GM12878 (cell line): ENCODE measurements around the gene DCC. TPM values are rescaled to one million over a fixed set of nuclear protein-coding genes. Genes with fewer than 3 reads are reported as not detected.

ENCODE experiments used
- ATAC-seq: fragments of 200-7000 bp; cut with Tn5 transposase; 3 replicates; pipeline ENCODE4 v1.9.1; 2020; ENCODE audit warnings: mild to moderate bottlenecking, moderate library complexity
- BruUV-seq: library from RNA; stranded (reverse); fragments of 400-500 nt; replicated peaks from 2 replicates; lab custom pipeline; 2021; lab: Mats Ljungman, UMichigan
- CTCF ChIA-PET: fragments of 300-600 bp; sonication (Branson Sonifier 250); formaldehyde crosslinking; extraction: SDS; loops from one replicate; lab custom pipeline; 2021; ENCODE audit warnings: inconsistent platforms; lab: Yijun Ruan, JAX
- POLR2A ChIA-PET: fragments of 350-600 bp; formaldehyde crosslinking; extraction: SDS; loops from one replicate; lab custom pipeline; 2021; ENCODE audit warnings: inconsistent platforms; lab: Charles Lee
- RAD21 ChIA-PET: fragments of 300-600 bp; sonication (Branson Sonifier 250); formaldehyde crosslinking; loops from one replicate; lab custom pipeline; 2023; ENCODE audit warnings: antibody characterized with exemption; ENCODE audit not compliant: unreplicated experiment; lab: Charles Lee
- SMC1A ChIA-PET: fragments of 300-600 bp; sonication (Branson Sonifier 250); formaldehyde crosslinking; loops from one replicate; lab custom pipeline; 2023; ENCODE audit not compliant: unreplicated experiment, uncharacterized antibody; lab: Charles Lee
- DNase-seq: peaks from one replicate; pipeline ENCODE4 v3.0.0-alpha.2; 2011; ENCODE audit warnings: low read depth, low spot score
- FAIRE-seq: peaks from 3 replicates; lab custom pipeline; 2011; peaks lifted over from hg19 to GRCh38; lab: Jason Lieb, UNC
- H2AFZ ChIP-seq: 2 replicates; pipeline ENCODE4 v1.6.0; 2011; ENCODE audit warnings: low read depth, low read length, control low read depth; ENCODE audit not compliant: control insufficient read depth
- H3K27ac ChIP-seq: 2 replicates; pipeline ENCODE4 v1.5.1; 2011; ENCODE audit warnings: control low read depth; ENCODE audit not compliant: control insufficient read depth, insufficient read depth
- H3K27me3 ChIP-seq, 2 experiments: replicated peaks in 1 of 2; 2 replicates each; pipeline versions ENCODE4 v1.6.0 to v1.6.1; 2011; ENCODE audit warnings: low read length in 1 of 2; ENCODE audit not compliant: control insufficient read depth in 2 of 2, insufficient read depth in 2 of 2
- H3K36me3 ChIP-seq, 2 experiments: 2 replicates each; pipeline ENCODE4 v1.5.1; 2011; ENCODE audit warnings: low read length in 1 of 2; ENCODE audit not compliant: control insufficient read depth in 2 of 2, insufficient read depth in 2 of 2
- H3K4me1 ChIP-seq: 2 replicates; pipeline ENCODE4 v1.6.1; 2011; ENCODE audit warnings: mild to moderate bottlenecking, low read length, moderate library complexity, mixed read lengths; ENCODE audit not compliant: control insufficient read depth, insufficient read depth
- H3K4me2 ChIP-seq: 2 replicates; pipeline ENCODE4 v1.6.0; 2011; ENCODE audit warnings: control low read depth; ENCODE audit not compliant: control insufficient read depth, insufficient read depth
- H3K4me3 ChIP-seq: fragments of 200-600 bp; sonication (generic); 2 replicates; pipeline ENCODE4 v1.5.1; 2016
- H3K79me2 ChIP-seq: 2 replicates; pipeline ENCODE4 v1.6.0; 2011; ENCODE audit warnings: low read length; ENCODE audit not compliant: control insufficient read depth, insufficient read depth
- H3K9ac ChIP-seq: 2 replicates; pipeline ENCODE4 v1.8.0; 2011; ENCODE audit warnings: low read length, control low read depth, mixed read lengths; ENCODE audit not compliant: control insufficient read depth, insufficient read depth
- H3K9me3 ChIP-seq: replicated peaks from 3 replicates; pipeline ENCODE4 v1.5.1; 2011; ENCODE audit warnings: mild to moderate bottlenecking, low read length; ENCODE audit not compliant: control insufficient read depth, insufficient read depth
- H4K20me1 ChIP-seq: 2 replicates; pipeline ENCODE4 v1.6.0; 2011; ENCODE audit not compliant: control insufficient read depth, insufficient read depth
- EP300 ChIP-seq, 2 experiments: fragments of 150-350 bp in 1 of 2; IDR thresholded peaks; 2 replicates each; pipeline ENCODE4 v1.6.1; 2011 to 2012; ENCODE audit warnings: low read depth in 2 of 2, low read length in 2 of 2, borderline replicate concordance in 1 of 2, improper control_type of control experiment in 1 of 2, inconsistent platforms in 1 of 2; ENCODE audit not compliant: control insufficient read depth in 1 of 2
- KLF5 ChIP-seq: fragments of 450-650 bp; IDR thresholded peaks from 2 replicates; pipeline ENCODE4 v1.6.1; 2014; ENCODE audit warnings: mild to moderate bottlenecking; ENCODE audit not compliant: partially characterized antibody
- MEF2B ChIP-seq: fragments of 450-650 bp; IDR thresholded peaks from 2 replicates; pipeline ENCODE4 v1.6.1; 2018; ENCODE audit warnings: mild to moderate bottlenecking, moderate library complexity; ENCODE audit not compliant: partially characterized antibody, poor library complexity, severe bottlenecking
- MLLT1 ChIP-seq: fragments of 450-650 bp; IDR thresholded peaks from 2 replicates; pipeline ENCODE4 v1.6.1; 2016; ENCODE audit warnings: mild to moderate bottlenecking
- NKRF ChIP-seq: fragments of 450-650 bp; conservative IDR thresholded peaks from 2 replicates; pipeline ENCODE4 v1.6.1; 2017; ENCODE audit warnings: mild to moderate bottlenecking, moderate library complexity
- PML ChIP-seq: IDR thresholded peaks from 2 replicates; pipeline ENCODE4 v1.6.1; 2012; ENCODE audit warnings: low read length, inconsistent platforms
- ZBTB33 ChIP-seq: fragments of 450-650 bp; IDR thresholded peaks from 2 replicates; pipeline ENCODE4 v1.6.1; 2017; ENCODE audit warnings: mild to moderate bottlenecking
- ZNF687 ChIP-seq: fragments of 450-650 bp; IDR thresholded peaks from 2 replicates; pipeline ENCODE4 v1.6.1; 2017; ENCODE audit warnings: mild to moderate bottlenecking, moderate library complexity
- WGBS: methylation state at CpG from one replicate; pipeline ENCODE4 v1.1.6; 2016; ENCODE audit warnings: low lambda C conversion rate; ENCODE audit not compliant: insufficient replicate concordance, insufficient coverage; ENCODE audit errors: missing lambda C conversion rate; 5-methylcytosine and 5-hydroxymethylcytosine counted together
- in situ Hi-C: fragments of 300-500 bp; cut with MboI; formaldehyde crosslinking; loops from 9 replicates; pipeline ENCODE4 v1.14.3; 2018; ENCODE audit warnings: mixed read lengths
- intact Hi-C: fragments of 100-400 bp; cut with micrococcal nuclease; formaldehyde crosslinking; loops from one replicate; pipeline ENCODE4 v1.14.2; 2022; ENCODE audit not compliant: unreplicated experiment
- polyA plus RNA-seq, 11 experiments: library from polyadenylated mRNA; depleted of rRNA in 4 of 11; unstranded in 6 of 11; stranded (reverse) in 5 of 11; fragments of >200 nt; fragmentation: Nextera tagmentation in 4 of 11; fragmentation: Illumina TruSeq in 1 of 11; extraction: Ambion mirVana in 4 of 11; extraction: Trizol in 1 of 11; gene quantifications; 1 replicate in 1 of 11; 2 replicates in 10 of 11; pipeline versions ENCODE4 v1.2.1 to v1.2.3, GENCODE V29; 2011 to 2016; ENCODE audit warnings: inconsistent platforms in 2 of 11, missing spikeins in 2 of 11, low read depth in 1 of 11
- total RNA-seq, 4 experiments: library from RNA; depleted of rRNA in 3 of 4; stranded (reverse); fragments of >200 nt in 3 of 4; fragmentation: Illumina TruSeq in 1 of 4; extraction: Trizol in 1 of 4; gene quantifications; 2 replicates each; pipeline versions ENCODE4 v1.2.1 to v1.2.3, GENCODE V29; 2013 to 2021

DCC gene
- total and polyA plus RNA-seq, 10 of the 15 experiments (the other 5 are each of a cell fraction or from before 2014, with no cell fraction given), result 0.01 TPM; not detected in 9

GRCh38 chr18:52869942-52870907 is 530.2 kb downstream of the DCC start:
- H3K27me3 ChIP-seq, result no peaks in the 10 kb centered on the region
- BruUV-seq, result no TSS peak
- H3K9me3 ChIP-seq, result no peaks in the 10 kb centered on the region
- no peak overlapping the region for H2AFZ ChIP-seq
- no peaks in the 10 kb centered on the region for H3K4me1 ChIP-seq
- H3K79me2 ChIP-seq, result no peaks in the 10 kb centered on the region
- ChIA-PET POLR2A (no interaction called here), RAD21 (no interaction called here), SMC1A (no interaction called here), CTCF (no interaction called here)
- H3K9ac ChIP-seq, result no peak overlapping the region
- H3K4me2 ChIP-seq, result no peak overlapping the region
- H4K20me1 ChIP-seq, result no peaks in the 10 kb centered on the region
- no peak overlapping the region for H3K4me3 ChIP-seq
- WGBS, result 45% methylated on average over 21 of the region's 21 CpGs
- ATAC-seq (no peak), FAIRE-seq (no peak), DNase-seq (no peak)
- no peak overlapping the region for H3K27ac ChIP-seq
- intact Hi-C loops, result no loop called here
- H3K36me3 ChIP-seq, result no peaks in the 10 kb centered on the region
- in situ Hi-C loops, result no loop called here
- TF ChIP-seq ZBTB33 (no peak), PML (no peak), EP300 (IDR thresholded peaks at IDR 0.05; ENCODE audit: borderline replicate concordance in 1 of 2, control insufficient read depth in 1 of 2, low read depth in 2 of 2, low read length in 2 of 2) (no peak), KLF5 (no peak), MLLT1 (no peak), MEF2B (no peak), NKRF (no peak), ZNF687 (no peak)
